Type B pancreatic cell (in vitro differentiated cells): ENCODE results near the gene MTREX. TPM values are rescaled to one million over a fixed set of nuclear protein-coding genes. Genes with fewer than 3 reads are reported as not detected.

Experiments used
- DNase-seq: peaks from one replicate; pipeline ENCODE4 v3.0.0; 2021; ENCODE audit warnings: mixed read lengths; ENCODE audit not compliant: unreplicated experiment; ENCODE audit errors: extremely low spot score
- H3K27ac Mint-ChIP-seq: 2 replicates; pipeline ENCODE4 v1.8.0; 2021; ENCODE audit warnings: mild to moderate bottlenecking, mixed read lengths
- H3K27me3 Mint-ChIP-seq: 2 replicates; pipeline ENCODE4 v1.8.0; 2021; ENCODE audit warnings: mixed read lengths
- H3K36me3 Mint-ChIP-seq: 2 replicates; pipeline ENCODE4 v1.8.0; 2021; ENCODE audit warnings: mixed read lengths
- H3K4me1 Mint-ChIP-seq: one replicate; pipeline ENCODE4 v1.8.0; 2021; ENCODE audit warnings: mixed read lengths; ENCODE audit not compliant: unreplicated experiment
- H3K4me3 Mint-ChIP-seq: 2 replicates; pipeline ENCODE4 v1.8.0; 2021; ENCODE audit warnings: mild to moderate bottlenecking, mixed read lengths
- H3K9me3 Mint-ChIP-seq: 2 replicates; pipeline ENCODE4 v1.8.0; 2021; ENCODE audit warnings: mixed read lengths
- CTCF ChIP-seq: fragments of 200-600 bp; sonication (generic); conservative IDR thresholded peaks from 2 replicates; pipeline ENCODE4 v1.5.0; 2021; ENCODE audit warnings: antibody characterized with exemption, mild to moderate bottlenecking
- total RNA-seq: library from RNA; stranded (reverse); gene quantifications from 2 replicates; pipeline ENCODE4 v1.2.1, GENCODE V29; 2021; ENCODE audit warnings: low replicate concordance

MTREX gene
- total RNA-seq, 1 donor from 2014 or later: 77.5 TPM

- Mint-ChIP-seq H3K27ac (no peak overlapping the region), H3K4me1 (peaks cover 4% of the 10 kb centered on the region), H3K36me3 (peaks cover 43% of the 10 kb centered on the region), H3K4me3 (no peak overlapping the region), H3K27me3 (no peaks in the 10 kb centered on the region), H3K9me3 (peaks cover 12% of the 10 kb centered on the region)
- DNase-seq: no peak
- no peak for TF ChIP-seq CTCF
Measured at GRCh38 chr5:55370291-55370925, 62.6 kb downstream of the MTREX start.

DNA sequence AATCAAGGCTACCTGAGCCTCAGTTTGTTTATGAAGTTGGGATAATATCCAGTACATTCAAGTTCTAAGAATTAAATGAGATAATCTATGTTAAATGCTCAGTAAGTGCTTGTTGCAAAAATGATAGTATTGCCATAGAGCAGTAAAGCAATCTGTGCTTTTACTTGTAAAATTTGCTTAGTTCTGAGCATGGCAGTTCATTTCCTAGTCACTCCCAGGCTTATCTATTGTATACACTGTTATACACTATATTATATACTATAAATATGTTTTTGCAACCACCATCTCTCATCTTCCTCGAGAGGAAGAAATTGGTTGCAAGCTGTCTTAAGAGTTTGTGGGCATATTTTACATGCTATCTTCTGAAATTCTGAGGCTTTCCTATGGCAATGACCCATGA is 63.4 kb downstream of the MTREX start:
- Mint-ChIP-seq H3K9me3 (peaks cover 12% of the 10 kb centered on the region), H3K4me1 (peaks cover 4% of the 10 kb centered on the region), H3K27me3 (no peaks in the 10 kb centered on the region), H3K36me3 (peaks cover 50% of the 10 kb centered on the region), H3K4me3 (no peak overlapping the region), H3K27ac (no peak overlapping the region)
- no peak for DNase-seq
- no peak for TF ChIP-seq CTCF

DNA sequence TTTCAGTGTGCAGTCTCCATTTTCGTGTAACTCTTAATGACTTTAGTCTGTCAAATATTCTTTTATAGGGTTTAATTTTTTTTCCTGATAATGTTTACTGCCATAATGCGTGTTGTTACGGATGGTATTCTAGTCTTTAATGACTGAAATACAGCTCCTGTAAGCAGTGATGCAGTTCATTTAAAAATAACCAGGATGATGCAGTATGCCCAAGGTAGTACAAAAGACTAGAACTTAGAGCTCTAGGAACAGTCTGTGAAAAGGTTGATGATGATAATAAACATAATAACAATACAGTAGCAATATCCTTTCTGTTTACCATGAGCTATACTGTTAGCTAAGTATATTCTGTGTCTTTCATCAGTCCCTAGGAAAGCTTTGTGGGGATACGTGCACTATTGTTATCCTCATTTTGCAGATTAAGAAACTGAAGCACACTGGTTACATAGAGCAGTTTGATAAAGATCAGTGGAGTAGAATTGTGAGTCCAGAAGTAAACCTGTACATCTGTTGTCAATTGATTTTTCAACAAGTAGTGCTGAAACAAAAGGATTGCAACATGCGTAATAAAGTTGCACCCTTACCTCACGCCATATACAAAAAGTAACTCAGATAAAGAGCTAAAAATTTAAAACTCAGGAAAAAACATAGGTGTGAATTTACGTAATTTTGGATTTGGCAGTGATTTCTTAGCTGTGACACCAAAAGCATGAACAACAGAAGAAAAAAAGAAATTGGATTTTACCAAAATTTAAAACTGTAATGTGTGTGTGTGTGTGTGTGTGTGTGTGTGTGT is 64.5 kb downstream of the MTREX start:
- Mint-ChIP-seq H3K27me3 (no peaks in the 10 kb centered on the region), H3K4me3 (no peak overlapping the region), H3K9me3 (peaks cover 12% of the 10 kb centered on the region), H3K27ac (no peak overlapping the region), H3K4me1 (peaks cover 4% of the 10 kb centered on the region), H3K36me3 (peaks cover 48% of the 10 kb centered on the region)
- DNase-seq: no peak
- no peak for TF ChIP-seq CTCF

DNA sequence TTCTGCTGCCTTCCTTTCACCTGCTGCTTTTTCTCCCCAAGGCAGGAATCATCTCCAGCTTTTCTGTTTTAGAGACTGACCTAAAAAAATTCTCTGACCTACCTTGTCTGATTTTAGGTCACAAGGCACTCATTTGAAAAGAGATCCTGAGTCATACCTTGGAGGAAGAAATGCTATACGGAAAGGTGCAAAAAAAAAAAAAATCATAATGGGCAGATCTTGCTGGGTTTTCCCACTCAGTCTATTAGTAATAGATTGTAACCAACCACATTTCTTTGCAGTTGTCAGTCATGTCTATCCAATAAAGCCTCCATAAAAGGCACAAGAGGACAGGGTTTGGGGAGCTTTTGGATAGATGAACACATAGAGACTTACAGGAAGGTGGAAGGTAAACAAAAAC is 70.0 kb downstream of the MTREX start:
- TF ChIP-seq CTCF: no peak
- Mint-ChIP-seq H3K4me3 (no peak overlapping the region), H3K9me3 (no peaks in the 10 kb centered on the region), H3K36me3 (peaks cover 47% of the 10 kb centered on the region), H3K27me3 (no peaks in the 10 kb centered on the region), H3K27ac (no peak overlapping the region), H3K4me1 (no peaks in the 10 kb centered on the region)
- DNase-seq: no peak

- Mint-ChIP-seq H3K27ac (no peak overlapping the region), H3K9me3 (peaks cover 8% of the 10 kb centered on the region), H3K4me3 (no peak overlapping the region), H3K36me3 (peaks cover 56% of the 10 kb centered on the region), H3K4me1 (no peaks in the 10 kb centered on the region), H3K27me3 (no peaks in the 10 kb centered on the region)
- TF ChIP-seq CTCF: no peak
- no peak for DNase-seq
Measured at GRCh38 chr5:55383254-55383653, 75.5 kb downstream of the MTREX start.
